Measurements from ENCODE around the gene VPS13C.

The VPS13C gene

DNA sequence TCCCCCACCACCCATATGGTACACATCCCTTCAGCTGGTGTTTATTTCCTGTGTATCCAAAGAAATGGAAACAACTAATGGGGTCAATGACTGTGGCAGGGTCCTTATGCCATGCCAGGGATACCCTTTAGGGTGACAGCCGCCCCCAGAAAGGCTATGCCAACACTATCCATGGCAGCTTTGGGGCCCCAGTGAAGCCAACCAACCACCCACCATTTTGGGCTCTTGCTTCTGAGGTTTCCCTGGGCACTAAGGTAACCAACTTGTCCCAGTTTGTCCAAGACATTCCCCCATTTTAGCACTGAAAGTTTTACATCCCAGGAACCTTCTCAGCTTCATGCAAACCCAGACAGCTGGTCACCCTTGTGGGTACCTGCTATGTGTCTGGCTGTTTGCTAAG is 233.1 kb downstream of the VPS13C start:
- Histone ChIP-seq H2BK15ac (replicated peaks; ENCODE audit: low read depth) (no peak overlapping the region), H3K79me2 (ENCODE audit: control insufficient read depth, insufficient read depth, low read length) (no peaks in the 10 kb centered on the region), H3K27ac (ENCODE audit: low read depth, low read length) (no peak overlapping the region), H3K23ac (ENCODE audit: low read length) (no peak overlapping the region), H3K4ac (ENCODE audit: low read depth, low read length) (no peak overlapping the region), H4K5ac (ENCODE audit: low read length) (no peak overlapping the region), H3K9ac (ENCODE audit: low read length) (no peak overlapping the region), H3K79me1 (ENCODE audit: low read length) (no peaks in the 10 kb centered on the region), H2AK5ac (ENCODE audit: low read length) (no peak overlapping the region), H3K36me3 (ENCODE audit: control insufficient read depth, insufficient read depth, low read length) (no peaks in the 10 kb centered on the region), H2BK5ac (ENCODE audit: low read length) (no peak overlapping the region), H3K56ac (ENCODE audit: low read length) (no peak overlapping the region), H3K18ac (ENCODE audit: low read length) (no peak overlapping the region), H3K4me2 (ENCODE audit: low read length) (no peak overlapping the region), H2BK120ac (ENCODE audit: low read depth, low read length) (no peak overlapping the region), H3K4me3 (ENCODE audit: low read length) (no peak overlapping the region), H3K4me1 (ENCODE audit: control insufficient read depth, low read depth, low read length) (peaks cover 3% of the 10 kb centered on the region), H4K8ac (ENCODE audit: low read depth, low read length) (no peak overlapping the region), H3K27me3 (ENCODE audit: insufficient read depth, low read length, poor library complexity) (no peaks in the 10 kb centered on the region)
- WGBS (ENCODE audit: extremely low coverage, insufficient coverage, low lambda C conversion rate), result no CpG with 5 or more reads among the region's 1 CpG
- no peak for DNase-seq

- Histone ChIP-seq H4K5ac (ENCODE audit: low read length) (no peak overlapping the region), H3K4me1 (ENCODE audit: control insufficient read depth, low read depth, low read length) (no peaks in the 10 kb centered on the region), H3K27me3 (ENCODE audit: insufficient read depth, low read length, poor library complexity) (no peaks in the 10 kb centered on the region), H3K79me2 (ENCODE audit: control insufficient read depth, insufficient read depth, low read length) (no peaks in the 10 kb centered on the region), H3K27ac (ENCODE audit: low read depth, low read length) (no peak overlapping the region), H4K8ac (ENCODE audit: low read depth, low read length) (no peak overlapping the region), H3K36me3 (ENCODE audit: control insufficient read depth, insufficient read depth, low read length) (no peaks in the 10 kb centered on the region), H3K4ac (ENCODE audit: low read depth, low read length) (no peak overlapping the region), H3K4me2 (ENCODE audit: low read length) (no peak overlapping the region), H2BK5ac (ENCODE audit: low read length) (no peak overlapping the region), H2AK5ac (ENCODE audit: low read length) (no peak overlapping the region), H3K23ac (ENCODE audit: low read length) (no peak overlapping the region), H2BK15ac (replicated peaks; ENCODE audit: low read depth) (no peak overlapping the region), H3K79me1 (ENCODE audit: low read length) (no peaks in the 10 kb centered on the region), H3K56ac (ENCODE audit: low read length) (no peak overlapping the region), H3K18ac (ENCODE audit: low read length) (no peak overlapping the region), H3K4me3 (ENCODE audit: low read length) (no peak overlapping the region), H2BK120ac (ENCODE audit: low read depth, low read length) (no peak overlapping the region), H3K9ac (ENCODE audit: low read length) (no peak overlapping the region)
- no peak for DNase-seq
- whole genome bisulfite sequencing (ENCODE audit: extremely low coverage, insufficient coverage, low lambda C conversion rate), result no CpG with 5 or more reads among the region's 1 CpG
Observed at GRCh38 chr15:61824291-61824690, 236.0 kb downstream of the VPS13C start.

DNA sequence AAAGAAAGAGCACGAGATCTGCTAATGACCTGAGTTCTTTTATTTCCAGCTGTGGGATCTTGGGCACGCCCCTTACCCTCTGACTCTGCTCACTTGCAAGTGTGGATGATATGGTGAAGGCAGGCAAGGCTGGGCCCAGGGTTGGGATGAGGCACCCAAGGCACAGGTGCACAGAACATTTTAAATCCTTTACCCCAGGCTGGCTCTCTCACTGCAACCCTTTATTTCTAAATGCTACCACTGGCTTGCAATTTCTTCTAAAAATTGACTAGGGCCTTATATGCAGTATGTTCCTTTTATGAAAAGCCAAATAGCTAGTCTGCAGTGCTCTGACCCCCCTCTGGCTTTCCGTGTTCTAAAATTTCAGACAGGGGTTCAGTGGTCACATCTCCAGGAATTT is 237.7 kb downstream of the VPS13C start:
- Histone ChIP-seq H3K23ac (ENCODE audit: low read length) (no peak overlapping the region), H3K79me2 (ENCODE audit: control insufficient read depth, insufficient read depth, low read length) (no peaks in the 10 kb centered on the region), H3K56ac (ENCODE audit: low read length) (no peak overlapping the region), H3K9ac (ENCODE audit: low read length) (no peak overlapping the region), H3K36me3 (ENCODE audit: control insufficient read depth, insufficient read depth, low read length) (no peaks in the 10 kb centered on the region), H3K4me2 (ENCODE audit: low read length) (no peak overlapping the region), H2BK120ac (ENCODE audit: low read depth, low read length) (no peak overlapping the region), H4K5ac (ENCODE audit: low read length) (no peak overlapping the region), H3K27me3 (ENCODE audit: insufficient read depth, low read length, poor library complexity) (no peaks in the 10 kb centered on the region), H2AK5ac (ENCODE audit: low read length) (no peak overlapping the region), H3K27ac (ENCODE audit: low read depth, low read length) (no peak overlapping the region), H3K4me1 (ENCODE audit: control insufficient read depth, low read depth, low read length) (no peaks in the 10 kb centered on the region), H2BK5ac (ENCODE audit: low read length) (no peak overlapping the region), H3K79me1 (ENCODE audit: low read length) (no peaks in the 10 kb centered on the region), H3K4me3 (ENCODE audit: low read length) (no peak overlapping the region), H2BK15ac (replicated peaks; ENCODE audit: low read depth) (no peak overlapping the region), H4K8ac (ENCODE audit: low read depth, low read length) (no peak overlapping the region), H3K18ac (ENCODE audit: low read length) (no peak overlapping the region), H3K4ac (ENCODE audit: low read depth, low read length) (no peak overlapping the region)
- WGBS (ENCODE audit: extremely low coverage, insufficient coverage, low lambda C conversion rate), result no CpG with 5 or more reads among the region's 3 CpGs
- no peak for DNase-seq

GRCh38 chr15:61820951-61821350 is 239.3 kb downstream of the VPS13C start:
- Histone ChIP-seq H4K5ac (ENCODE audit: low read length) (no peak overlapping the region), H2BK15ac (replicated peaks; ENCODE audit: low read depth) (no peak overlapping the region), H3K79me2 (ENCODE audit: control insufficient read depth, insufficient read depth, low read length) (no peaks in the 10 kb centered on the region), H3K4me1 (ENCODE audit: control insufficient read depth, low read depth, low read length) (no peaks in the 10 kb centered on the region), H3K56ac (ENCODE audit: low read length) (no peak overlapping the region), H4K8ac (ENCODE audit: low read depth, low read length) (no peak overlapping the region), H3K18ac (ENCODE audit: low read length) (no peak overlapping the region), H2BK5ac (ENCODE audit: low read length) (no peak overlapping the region), H3K27ac (ENCODE audit: low read depth, low read length) (no peak overlapping the region), H3K36me3 (ENCODE audit: control insufficient read depth, insufficient read depth, low read length) (no peaks in the 10 kb centered on the region), H2BK120ac (ENCODE audit: low read depth, low read length) (no peak overlapping the region), H3K4me3 (ENCODE audit: low read length) (no peak overlapping the region), H3K9ac (ENCODE audit: low read length) (no peak overlapping the region), H3K79me1 (ENCODE audit: low read length) (no peaks in the 10 kb centered on the region), H3K27me3 (ENCODE audit: insufficient read depth, low read length, poor library complexity) (no peaks in the 10 kb centered on the region), H2AK5ac (ENCODE audit: low read length) (no peak overlapping the region), H3K4me2 (ENCODE audit: low read length) (no peak overlapping the region), H3K4ac (ENCODE audit: low read depth, low read length) (no peak overlapping the region), H3K23ac (ENCODE audit: low read length) (no peak overlapping the region)
- WGBS (ENCODE audit: extremely low coverage, insufficient coverage, low lambda C conversion rate), result no CpG with 5 or more reads among the region's 4 CpGs
- no peak for DNase-seq

GRCh38 chr15:61820212-61820611 is 240.0 kb downstream of the VPS13C start:
- whole genome bisulfite sequencing (ENCODE audit: extremely low coverage, insufficient coverage, low lambda C conversion rate), result no CpG with 5 or more reads among the region's 9 CpGs
- no peak for DNase-seq

GRCh38 chr15:61819386-61819785 is 240.9 kb downstream of the VPS13C start:
- Histone ChIP-seq H3K4me2 (ENCODE audit: low read length) (no peak overlapping the region), H3K79me2 (ENCODE audit: control insufficient read depth, insufficient read depth, low read length) (no peaks in the 10 kb centered on the region), H3K18ac (ENCODE audit: low read length) (no peak overlapping the region), H3K4me3 (ENCODE audit: low read length) (no peak overlapping the region), H3K4me1 (ENCODE audit: control insufficient read depth, low read depth, low read length) (no peaks in the 10 kb centered on the region), H3K4ac (ENCODE audit: low read depth, low read length) (no peak overlapping the region), H3K9ac (ENCODE audit: low read length) (no peak overlapping the region), H4K5ac (ENCODE audit: low read length) (no peak overlapping the region), H2BK15ac (replicated peaks; ENCODE audit: low read depth) (no peak overlapping the region), H3K23ac (ENCODE audit: low read length) (no peak overlapping the region), H4K8ac (ENCODE audit: low read depth, low read length) (no peak overlapping the region), H3K27ac (ENCODE audit: low read depth, low read length) (no peak overlapping the region), H3K56ac (ENCODE audit: low read length) (no peak overlapping the region), H2AK5ac (ENCODE audit: low read length) (no peak overlapping the region), H2BK120ac (ENCODE audit: low read depth, low read length) (no peak overlapping the region), H3K36me3 (ENCODE audit: control insufficient read depth, insufficient read depth, low read length) (no peaks in the 10 kb centered on the region), H3K27me3 (ENCODE audit: insufficient read depth, low read length, poor library complexity) (no peaks in the 10 kb centered on the region), H3K79me1 (ENCODE audit: low read length) (no peaks in the 10 kb centered on the region), H2BK5ac (ENCODE audit: low read length) (no peak overlapping the region)
- DNase-seq, result no peak
- no CpG with 5 or more reads among the region's 9 CpGs for WGBS (ENCODE audit: extremely low coverage, insufficient coverage, low lambda C conversion rate)

More at GRCh38 chr15:61820212-61820611, 240.0 kb downstream of the VPS13C start:
- Histone ChIP-seq H3K79me2 (ENCODE audit: control insufficient read depth, insufficient read depth, low read length) (no peaks in the 10 kb centered on the region), H3K4me3 (ENCODE audit: low read length) (no peak overlapping the region), H2AK5ac (ENCODE audit: low read length) (no peak overlapping the region), H2BK15ac (replicated peaks; ENCODE audit: low read depth) (no peak overlapping the region), H3K79me1 (ENCODE audit: low read length) (no peaks in the 10 kb centered on the region), H3K23ac (ENCODE audit: low read length) (no peak overlapping the region), H3K4me1 (ENCODE audit: control insufficient read depth, low read depth, low read length) (no peaks in the 10 kb centered on the region), H4K5ac (ENCODE audit: low read length) (no peak overlapping the region), H2BK120ac (ENCODE audit: low read depth, low read length) (no peak overlapping the region), H3K27ac (ENCODE audit: low read depth, low read length) (no peak overlapping the region), H3K9ac (ENCODE audit: low read length) (no peak overlapping the region), H3K56ac (ENCODE audit: low read length) (no peak overlapping the region), H4K8ac (ENCODE audit: low read depth, low read length) (no peak overlapping the region), H3K18ac (ENCODE audit: low read length) (no peak overlapping the region), H3K27me3 (ENCODE audit: insufficient read depth, low read length, poor library complexity) (no peaks in the 10 kb centered on the region), H2BK5ac (ENCODE audit: low read length) (no peak overlapping the region), H3K4ac (ENCODE audit: low read depth, low read length) (no peak overlapping the region), H3K4me2 (ENCODE audit: low read length) (no peak overlapping the region), H3K36me3 (ENCODE audit: control insufficient read depth, insufficient read depth, low read length) (no peaks in the 10 kb centered on the region)
